ENCODE data around the gene NRAP.

- TF ChIP-seq POLR2A (IDR thresholded peaks at IDR 0.05; ENCODE audit: low read length) = no peak
- no peak for TF ChIP-seq GATA1 (IDR thresholded peaks at IDR 0.05; ENCODE audit: low read depth, low read length)
Observed at GRCh38 chr10:113712755-113713639, 49.2 kb upstream of the NRAP start.
